Measurements from ENCODE around the gene DPP8. TPM values are rescaled to one million over a fixed set of nuclear protein-coding genes. Genes with fewer than 3 reads are reported as not detected.
"Not testable (repeated sequence)": the region's sequence is repeated elsewhere in the genome, so short reads cannot be mapped to it uniquely, and the experiment has no call there.

Gene DPP8
- 47.1 and 52.7 TPM in 2 replicates for total RNA-seq

DNA sequence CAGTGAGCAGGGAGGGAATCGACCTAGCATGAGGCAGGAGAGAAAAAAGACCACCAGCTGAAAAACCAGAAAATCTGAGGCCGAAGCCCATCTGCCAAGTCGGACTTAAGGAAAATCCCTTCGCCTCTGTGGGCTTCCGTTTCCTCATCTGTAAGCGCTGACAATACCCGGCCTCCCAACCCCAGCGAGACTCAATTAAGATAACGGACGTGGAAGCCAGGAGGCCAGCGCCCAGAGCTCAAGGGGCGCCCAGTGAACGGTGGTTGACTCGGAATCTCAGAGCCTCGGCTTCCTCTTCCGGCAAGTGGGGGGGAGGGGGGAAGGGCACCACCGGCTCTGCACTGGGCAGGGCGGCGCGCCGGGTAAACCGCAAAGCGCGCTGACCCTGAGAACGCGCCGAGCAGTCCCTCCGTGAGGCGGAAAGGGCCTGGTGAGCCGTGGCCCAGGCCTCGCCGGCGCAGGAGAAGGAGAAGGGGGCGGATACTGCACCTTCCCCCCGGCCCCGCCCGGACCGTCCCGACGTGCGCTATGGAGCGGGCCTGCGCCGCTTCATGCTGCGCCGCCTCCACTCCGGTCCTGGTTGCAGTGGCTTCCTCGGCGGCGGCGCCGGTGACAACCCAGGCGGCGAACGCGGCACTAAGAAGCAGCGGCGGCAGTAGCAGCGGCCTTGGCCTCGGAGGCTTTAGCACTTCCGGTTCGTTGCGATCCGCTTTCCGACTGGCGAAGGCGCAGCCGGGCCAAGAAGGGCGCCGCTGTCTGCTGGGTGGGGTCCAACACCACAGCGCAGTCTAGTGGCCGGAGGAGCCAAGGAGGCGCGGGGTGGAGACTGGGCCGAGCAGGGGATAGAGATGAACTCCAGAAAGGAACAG is at the start of gene DPP8:
TSS of gene DPP8 (minus strand) at position 693 of the 869 bp plus-strand sequence. CDS start 5,136 bp downstream, outside the sequence.
- DNase-seq (ENCODE audit: low read depth) = peak; percentile 83

DNA sequence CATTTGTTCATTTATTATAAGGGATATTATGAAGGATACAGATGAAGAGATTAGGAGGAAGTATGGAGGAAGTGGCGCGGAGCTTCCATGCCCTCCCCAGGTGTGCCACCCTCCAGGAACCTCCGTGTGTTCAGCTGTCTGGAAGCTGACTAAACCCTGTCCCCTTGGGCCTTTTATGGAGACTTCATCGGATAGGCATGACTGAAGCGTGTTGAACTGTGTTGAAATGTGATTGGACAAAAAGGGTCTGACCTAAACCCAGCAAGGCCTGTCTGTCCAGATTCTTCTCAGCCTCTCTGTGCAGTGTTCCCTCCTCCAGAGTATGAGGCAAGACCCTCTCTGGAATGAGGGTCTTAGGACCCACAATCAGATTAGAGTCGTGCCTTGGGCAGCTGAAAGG is 44.4 kb upstream of the DPP8 start:
- peak; percentile 58 for DNase-seq (ENCODE audit: low read depth)

DNA sequence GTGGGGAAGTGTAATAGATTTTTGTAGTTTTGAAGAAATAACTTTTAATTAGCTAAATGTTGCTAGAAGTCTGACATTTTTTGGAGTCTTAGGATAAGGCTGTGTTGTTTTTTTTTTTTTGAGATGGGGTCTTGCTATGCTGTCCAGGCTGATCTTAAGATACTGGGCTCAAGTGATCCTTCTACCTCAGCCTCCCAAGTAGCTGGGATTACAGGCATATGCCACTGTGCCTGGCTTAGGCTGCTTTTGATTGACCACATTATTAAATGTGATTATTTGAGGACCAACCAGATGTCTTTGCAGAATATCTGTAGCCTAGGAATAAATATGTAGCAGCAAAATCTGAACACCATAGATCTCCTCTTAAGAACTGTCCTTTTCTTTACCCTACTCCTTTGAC is 42.5 kb upstream of the DPP8 start:
- no peak for DNase-seq (ENCODE audit: low read depth)

DNA sequence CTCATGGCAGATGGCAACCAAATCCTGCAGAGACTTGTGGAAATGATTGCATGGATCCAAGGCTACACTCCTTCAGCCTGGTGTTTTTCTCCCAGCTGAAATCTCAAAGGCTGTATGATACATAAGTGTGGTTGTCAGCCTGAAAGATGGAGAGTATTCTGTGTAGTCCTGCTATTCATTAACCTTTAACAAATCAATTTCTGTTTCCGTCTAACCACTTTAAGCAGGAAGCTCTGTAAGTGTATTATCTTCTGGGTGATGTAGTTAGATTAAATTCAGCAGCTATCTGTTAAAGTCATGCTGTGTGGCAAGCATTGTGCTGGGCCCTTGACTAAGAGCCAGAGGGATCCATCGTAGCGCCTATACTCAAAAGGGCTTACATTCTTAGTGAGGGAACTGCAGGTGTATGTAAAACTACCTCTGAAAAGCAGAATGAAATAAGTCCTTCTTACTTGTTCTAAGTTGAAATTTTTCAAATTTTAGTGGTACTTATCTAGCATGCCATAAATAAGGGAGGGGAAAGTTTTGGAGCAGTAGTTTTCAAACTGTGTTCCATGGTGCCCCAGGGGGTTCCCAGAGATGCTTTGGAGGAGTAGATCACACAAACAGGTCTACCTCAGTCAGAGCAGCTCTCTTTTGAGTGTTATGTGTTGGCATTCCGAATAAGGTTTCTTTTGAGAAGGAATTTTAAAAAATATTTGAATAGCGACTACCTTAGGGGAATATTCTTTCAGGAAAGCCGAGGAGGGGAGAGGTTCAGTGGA is 41.7 kb upstream of the DPP8 start:
- no peak for DNase-seq (ENCODE audit: low read depth)

DNA sequence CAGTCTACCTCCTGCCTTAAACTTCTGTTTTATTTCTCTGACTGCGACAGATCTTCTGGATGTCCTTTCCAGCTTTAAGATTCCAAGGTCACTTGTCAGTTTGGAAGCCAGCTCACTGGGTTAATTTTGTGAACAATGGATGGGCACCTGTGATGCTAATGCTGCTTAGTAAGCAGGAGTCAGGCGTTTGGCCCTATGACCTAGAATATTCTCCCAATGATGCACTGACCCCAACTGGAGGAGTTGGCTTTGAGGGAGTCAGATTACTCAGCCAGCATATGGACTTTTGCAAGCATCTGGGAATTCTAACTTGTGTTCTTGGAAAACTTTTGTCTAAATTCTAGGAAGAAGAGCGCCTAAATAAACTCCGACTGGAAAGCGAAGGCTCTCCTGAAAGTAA is 40.8 kb upstream of the DPP8 start:
- DNase-seq (ENCODE audit: low read depth) = peak; percentile 30

DNA sequence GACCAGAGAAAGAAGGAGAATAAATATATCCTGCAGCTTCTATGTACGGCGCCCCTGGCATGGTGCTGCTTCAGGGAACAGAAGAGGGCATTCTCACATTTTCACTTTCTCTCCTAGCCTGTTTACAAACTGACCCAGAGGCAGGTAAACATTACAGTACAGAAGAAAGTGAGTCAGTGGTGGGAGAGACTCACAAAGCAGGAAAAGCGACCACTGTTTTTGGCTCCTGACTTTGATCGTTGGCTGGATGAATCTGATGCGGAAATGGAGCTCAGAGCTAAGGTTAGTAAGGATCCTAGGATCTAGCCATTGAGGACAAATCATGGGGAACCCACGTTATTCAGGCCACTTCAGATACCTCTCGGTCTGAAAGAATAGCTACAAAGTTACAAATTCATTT is 39.1 kb upstream of the DPP8 start:
- DNase-seq (ENCODE audit: low read depth) = no peak

DNA sequence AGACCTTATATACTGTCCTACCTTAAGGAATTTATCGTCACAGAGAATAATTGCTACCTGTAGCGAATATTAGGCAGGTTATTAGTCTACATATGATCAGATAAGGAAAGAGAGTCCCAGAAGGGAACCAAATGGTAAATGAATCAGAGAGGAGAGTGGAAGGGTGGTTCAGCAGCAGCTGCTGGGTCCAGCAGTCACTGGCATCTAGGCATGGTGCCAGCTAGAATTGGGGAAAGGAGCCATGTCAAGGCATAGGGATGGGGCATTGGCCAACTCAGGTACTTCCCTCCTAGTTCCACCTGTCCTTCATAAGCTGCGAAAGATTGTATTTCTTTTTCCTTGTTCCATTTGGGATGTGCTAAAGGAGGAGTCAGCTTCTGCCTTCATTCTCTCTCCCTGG is 36.2 kb upstream of the DPP8 start:
- no peak for DNase-seq (ENCODE audit: low read depth)

DNA sequence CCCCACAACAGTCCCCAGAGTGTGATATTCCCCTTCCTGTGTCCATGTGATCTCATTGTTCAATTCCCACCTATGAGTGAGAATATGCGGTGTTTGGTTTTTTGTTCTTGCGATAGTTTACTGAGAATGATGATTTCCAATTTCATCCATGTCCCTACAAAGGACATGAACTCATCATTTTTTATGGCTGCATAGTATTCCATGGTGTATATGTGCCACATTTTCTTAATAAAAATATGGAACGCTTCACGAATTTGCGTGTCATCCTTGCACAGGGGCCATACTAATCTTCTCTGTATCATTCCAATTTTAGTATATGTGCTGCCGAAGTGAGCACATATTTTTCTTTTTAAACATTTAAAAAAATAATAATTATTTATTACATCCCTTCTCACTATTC is 35.4 kb upstream of the DPP8 start:
- DNase-seq (ENCODE audit: low read depth) = not testable (repeated sequence)

DNA sequence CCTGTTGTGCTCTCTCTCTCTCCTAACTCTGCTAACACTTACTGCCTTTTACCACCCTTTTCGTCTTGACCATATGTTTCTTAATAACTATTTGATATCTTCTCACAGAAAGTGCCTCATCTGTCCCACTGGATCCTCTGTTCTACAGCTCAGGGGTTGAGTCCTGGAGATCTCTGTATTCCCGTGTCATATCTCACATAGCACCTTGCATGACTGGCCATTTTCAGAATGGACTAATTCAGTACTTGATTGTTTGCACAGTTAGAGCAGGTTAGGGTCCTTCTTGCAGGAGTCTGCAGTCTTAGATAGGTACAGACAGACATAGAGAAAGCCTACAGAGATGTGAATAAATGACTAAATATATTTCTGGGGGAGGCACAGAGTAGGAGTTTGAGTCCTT is 33.7 kb upstream of the DPP8 start:
- DNase-seq (ENCODE audit: low read depth) = no peak

DNA sequence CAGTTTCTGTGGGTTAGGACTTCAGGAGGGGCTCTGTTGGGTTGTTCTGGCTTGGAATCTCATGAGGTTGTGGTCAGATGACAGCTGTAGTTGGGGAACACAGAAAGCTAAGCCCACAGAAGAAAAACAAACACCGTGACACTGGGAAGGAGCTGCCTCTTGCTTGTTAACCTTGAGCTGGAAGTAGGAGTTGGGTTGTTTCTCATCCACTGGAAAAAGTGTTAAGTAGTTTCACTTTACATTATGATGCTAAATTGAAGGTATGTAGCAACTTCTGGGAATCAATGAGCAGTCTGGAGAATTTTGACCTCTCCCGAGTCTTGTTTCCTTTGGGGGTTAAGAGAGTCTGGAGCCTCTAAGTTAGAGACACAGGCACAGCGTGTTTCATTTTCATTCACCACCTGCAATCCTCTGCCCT is 33.2 kb upstream of the DPP8 start:
- DNase-seq (ENCODE audit: low read depth) = peak; percentile 86

DNA sequence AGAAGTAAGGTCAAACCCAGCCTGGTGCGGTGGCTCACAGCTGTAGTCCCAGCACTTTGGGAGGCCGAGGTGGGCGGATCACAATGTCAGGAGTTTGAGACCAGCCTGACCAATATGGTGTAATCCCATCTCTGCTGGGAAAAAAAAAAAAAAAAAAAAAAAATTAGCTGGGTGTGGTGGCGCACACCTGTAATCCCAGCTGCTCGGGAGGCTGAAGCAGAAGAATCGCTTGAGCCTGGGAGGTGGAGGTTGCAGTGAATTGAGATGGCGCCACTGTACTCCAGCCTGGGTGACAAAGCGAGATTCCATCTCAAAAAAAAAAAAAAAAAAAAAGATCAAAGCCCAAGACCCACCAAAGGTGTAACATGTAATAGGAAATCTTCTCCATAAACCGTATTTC is 31.8 kb upstream of the DPP8 start:
- not testable (repeated sequence) for DNase-seq (ENCODE audit: low read depth)

DNA sequence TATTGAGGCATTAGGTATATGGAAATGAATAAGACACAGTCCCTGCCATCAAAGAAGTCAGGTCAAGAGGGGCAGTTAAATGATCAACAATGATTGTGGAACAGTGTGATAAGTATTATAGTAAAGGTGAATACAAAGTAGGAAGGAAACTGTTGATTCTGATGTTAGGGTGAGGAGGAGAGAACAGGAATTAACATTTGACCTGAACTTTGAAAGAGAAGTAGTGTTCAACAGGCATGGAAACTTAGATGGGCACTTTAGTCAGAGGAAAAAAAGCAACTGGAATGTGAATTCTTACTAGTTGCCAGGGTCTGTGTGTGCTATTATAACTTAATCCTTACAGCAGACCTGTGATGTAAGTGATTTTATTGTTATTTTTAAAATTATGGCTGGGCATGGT is 30.4 kb upstream of the DPP8 start:
- DNase-seq (ENCODE audit: low read depth) = no peak

DNA sequence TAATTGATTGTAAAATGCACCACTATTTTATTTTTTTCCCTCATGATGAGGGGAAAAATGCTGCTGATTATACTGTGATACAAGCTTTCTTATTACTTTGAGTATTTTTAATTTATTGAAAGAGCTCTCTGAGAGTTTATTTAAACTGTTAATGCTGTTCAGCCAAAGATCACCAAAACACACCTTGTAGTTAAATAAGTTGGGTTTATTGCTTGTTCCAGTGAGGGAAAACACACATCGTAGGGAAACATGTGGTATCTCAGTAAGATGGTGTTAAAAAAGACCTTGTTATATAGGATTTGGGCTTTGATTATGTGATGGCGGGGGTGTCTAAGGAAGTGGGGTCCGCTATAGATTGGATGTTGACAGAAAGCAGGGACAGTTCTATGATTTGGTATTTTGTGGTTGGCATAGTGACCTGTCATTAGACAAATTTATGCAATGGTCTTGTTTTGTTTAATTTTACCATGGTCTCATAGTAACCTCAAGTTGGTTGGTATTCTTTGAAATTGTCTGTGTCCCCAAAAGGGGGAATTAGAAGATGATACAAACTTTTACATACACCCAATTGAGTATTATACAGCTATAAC is 23.8 kb upstream of the DPP8 start:
- DNase-seq (ENCODE audit: low read depth) = no peak

DNA sequence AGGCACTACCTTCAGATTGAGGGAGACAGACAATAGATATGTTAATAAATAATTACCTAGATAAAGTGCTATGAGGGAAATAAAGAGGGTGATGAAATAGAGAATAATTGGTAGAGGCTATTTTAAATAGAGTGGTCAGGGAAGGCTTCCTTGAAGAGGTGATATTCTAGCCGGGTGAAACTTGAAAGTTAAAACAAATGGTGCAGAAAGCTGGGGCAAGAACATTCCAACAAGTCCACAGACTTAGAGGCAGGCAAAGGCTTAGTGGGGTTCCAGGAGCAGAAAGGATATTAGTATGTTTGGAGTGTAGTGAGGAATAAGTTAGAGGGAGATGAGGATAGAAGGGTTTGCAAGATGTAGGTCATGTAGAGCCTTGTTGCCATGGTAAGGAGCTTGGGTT is 22.8 kb upstream of the DPP8 start:
- peak; percentile 33 for DNase-seq (ENCODE audit: low read depth)

DNA sequence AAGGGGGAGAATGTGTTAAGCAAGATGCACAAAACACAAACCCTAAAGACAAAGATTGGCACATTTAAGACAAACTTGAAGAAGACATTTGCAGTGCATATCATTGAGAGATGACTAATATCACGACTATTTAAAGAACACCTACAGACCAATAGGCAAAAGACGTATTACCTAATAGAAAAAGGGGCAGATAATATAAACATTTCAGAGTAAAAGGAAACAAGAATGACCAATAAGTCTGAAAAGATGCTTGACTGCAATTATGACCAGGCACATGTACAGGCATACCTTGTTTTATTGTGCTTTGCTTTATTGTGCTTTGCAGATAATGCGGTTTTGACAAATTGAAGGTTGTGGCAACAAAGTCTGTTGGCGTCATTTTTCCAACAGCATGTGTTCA is 17.7 kb upstream of the DPP8 start:
- DNase-seq (ENCODE audit: low read depth) = no peak

DNA sequence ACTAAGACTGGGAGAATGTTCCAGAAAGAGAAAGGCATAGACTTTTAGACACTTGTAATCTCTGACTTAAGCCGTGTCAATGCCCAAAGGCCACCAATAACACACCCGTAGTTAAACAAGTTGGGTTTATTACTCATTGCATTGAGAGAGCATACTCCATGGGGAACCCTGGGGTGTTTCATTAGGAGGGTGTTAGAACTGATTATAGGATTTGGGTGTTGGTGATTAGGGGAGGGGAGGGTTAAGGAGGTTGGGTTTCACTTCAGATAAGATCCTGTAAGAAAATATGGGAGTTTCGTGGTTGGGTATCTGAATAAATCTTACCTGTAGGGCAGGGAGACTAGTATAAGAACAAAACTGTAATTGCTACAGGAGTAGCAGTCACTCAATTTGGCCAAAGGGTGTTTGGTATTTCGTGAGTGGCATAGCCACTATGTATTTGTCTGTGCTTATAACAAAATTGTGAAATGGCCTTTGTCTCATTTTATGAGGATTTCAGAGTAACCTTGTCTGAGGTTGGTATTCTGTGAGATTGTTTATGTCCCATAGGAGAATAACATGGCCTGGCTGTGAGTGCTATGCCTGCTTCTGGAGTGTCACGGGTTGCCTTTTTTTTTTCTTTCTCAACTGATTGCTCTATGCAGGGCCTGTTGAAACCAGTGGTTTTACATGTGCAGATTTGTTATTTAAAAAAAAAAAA is 15.7 kb upstream of the DPP8 start:
- DNase-seq (ENCODE audit: low read depth) = peak; percentile 41

DNA sequence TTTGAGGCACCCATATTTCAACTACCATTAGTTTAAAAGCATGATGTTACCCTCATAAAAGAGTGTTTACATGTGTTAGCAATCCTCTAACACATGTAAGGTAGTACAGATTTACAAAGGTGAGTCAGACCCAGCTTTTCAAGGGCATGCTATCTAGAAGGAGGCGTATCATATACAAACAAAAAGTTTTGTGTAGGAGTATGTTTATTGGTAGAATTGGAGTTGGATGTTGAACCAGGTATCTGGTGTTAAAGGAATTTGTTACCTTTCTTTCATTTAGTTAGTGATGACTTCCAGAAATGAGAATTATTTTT is 15.2 kb upstream of the DPP8 start:
- peak; percentile 59 for DNase-seq (ENCODE audit: low read depth)

DNA sequence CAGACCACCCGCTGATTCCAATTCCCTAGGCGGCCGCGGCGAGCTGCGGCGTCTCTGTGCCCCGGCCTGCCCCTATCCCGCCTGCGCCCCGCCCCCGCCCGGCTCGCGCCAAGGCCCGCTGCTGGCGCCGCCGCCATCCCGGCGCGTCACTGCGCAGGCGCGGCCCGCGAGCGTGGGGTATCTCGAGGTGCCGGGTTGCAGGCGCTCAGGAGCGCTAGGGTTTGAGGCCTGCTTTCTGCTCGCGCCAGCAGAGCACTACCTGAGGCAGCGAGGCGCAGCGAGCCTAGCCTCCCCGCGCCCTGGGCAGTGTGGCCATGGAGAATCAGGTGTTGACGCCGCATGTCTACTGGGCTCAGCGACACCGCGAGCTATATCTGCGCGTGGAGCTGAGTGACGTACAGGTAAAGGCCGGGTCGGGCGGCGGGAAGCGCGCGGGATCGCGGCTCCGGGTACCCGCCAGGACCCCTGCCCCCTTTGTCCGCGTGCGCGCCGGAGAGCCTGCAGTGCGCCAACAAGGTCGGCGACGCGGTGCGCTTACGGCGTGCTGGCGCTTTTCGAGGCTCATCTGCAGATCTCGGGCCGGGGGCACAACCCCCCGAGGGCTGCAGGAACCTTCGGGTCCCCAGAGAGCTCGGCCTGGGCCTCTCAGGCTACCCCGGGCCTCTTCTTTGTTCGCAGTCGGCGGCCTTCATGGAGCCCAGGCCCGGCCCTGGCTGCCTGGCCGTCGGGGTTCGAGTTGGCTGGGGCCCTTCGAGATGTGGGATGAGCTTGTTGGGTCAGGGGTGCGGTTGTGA is 13.0 kb upstream of the DPP8 start, which contains the start of gene HACD3:
TSS of gene HACD3 (plus strand) at position 146 of the 794 bp plus-strand sequence. CDS start at position 315, 169 bp downstream.
- peak; percentile 44 for DNase-seq (ENCODE audit: low read depth)

DNA sequence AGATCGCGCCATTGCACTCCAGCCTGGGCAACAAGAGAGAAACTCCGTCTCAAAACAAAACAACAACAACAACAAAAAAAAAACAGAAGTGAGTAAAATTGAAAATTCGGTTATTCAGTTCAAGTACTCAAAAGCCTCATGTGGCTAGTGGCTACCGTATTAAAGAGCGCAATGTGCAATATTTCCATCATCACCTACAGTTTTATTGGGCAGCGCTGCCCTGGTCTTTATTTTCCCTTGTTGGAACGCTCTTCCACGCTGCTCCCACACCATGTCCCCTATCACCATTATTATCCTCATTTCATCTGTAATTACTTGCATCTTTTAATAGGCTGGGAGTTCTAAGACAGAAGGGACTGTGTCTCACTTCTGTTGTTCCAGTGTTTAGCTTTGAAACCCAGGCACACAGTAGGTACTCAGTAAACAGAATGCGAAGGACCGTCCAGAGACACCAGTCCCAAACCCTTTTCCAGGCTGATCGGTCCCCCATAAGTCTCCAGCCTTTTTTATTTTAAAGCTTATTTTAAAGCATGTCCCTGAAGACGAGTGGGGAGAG is 12.4 kb upstream of the DPP8 start:
- DNase-seq (ENCODE audit: low read depth) = no peak

DNA sequence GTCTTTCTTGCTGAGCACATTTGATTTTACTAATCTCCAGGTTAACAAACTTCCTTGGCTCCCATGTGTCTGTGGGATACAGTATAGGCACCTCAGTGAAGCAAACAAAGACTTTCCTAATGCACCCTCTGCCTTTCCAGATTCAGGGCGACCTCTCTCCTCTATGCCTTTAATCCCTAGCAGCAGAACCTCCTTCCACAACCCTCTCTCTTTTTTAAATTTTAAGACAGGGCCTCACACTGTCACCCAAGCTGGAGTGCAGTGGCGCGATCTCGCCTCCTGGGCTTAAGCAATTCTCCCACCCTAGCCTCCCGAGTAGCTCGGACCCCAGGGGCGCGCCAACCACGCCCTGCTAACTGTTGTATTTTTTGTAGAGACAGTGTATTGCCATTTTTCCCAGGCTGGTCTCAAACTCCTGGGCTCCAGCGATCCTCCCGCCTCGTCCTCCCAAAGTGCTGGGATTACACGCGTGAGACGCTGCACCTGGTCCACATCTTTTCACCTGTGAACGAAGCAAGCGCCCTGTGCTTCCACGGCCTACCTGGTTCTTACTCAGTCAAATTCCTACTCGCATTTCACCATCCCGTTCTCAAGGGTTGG is 11.1 kb upstream of the DPP8 start:
- DNase-seq (ENCODE audit: low read depth) = no peak

DNA sequence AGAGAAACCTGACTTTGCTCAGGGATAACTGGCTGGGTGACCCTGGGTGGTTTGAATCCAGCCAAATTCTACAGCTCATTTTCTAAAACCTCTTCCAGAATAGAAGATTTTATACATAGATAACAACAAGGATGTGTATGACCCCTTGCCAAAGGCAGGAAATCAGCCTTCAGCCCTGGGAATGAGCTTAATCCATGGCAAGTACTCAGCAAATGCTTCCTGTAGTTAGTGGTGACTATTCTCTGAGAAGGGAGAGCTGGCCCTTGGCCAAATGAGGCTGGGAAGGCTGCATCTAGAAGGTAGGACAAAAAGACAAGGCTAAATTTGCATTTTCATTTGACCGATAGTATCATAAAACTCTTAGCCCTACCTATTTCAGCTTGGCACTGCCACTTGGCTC is 8.1 kb upstream of the DPP8 start:
- DNase-seq (ENCODE audit: low read depth) = no peak

All from renal cortical epithelial cell (primary cell).